GM13977 (cell line): Measurements from ENCODE around the gene SOX15.
A peak's percentile ranks its signal among the peaks of the same experiment; 100 is the strongest.
"Not testable (repeated sequence)": the region's sequence is repeated elsewhere in the genome, so short reads cannot be mapped to it uniquely, and the experiment has no call there.

Experiments used
- DNase-seq: peaks from one replicate; pipeline ENCODE4 v3.0.0; 2012; ENCODE audit warnings: low spot score
- in situ Hi-C: fragments of 300-500 bp; cut with MboI; formaldehyde crosslinking; loops from one replicate; pipeline ENCODE4 v1.12.0; 2022; ENCODE audit warnings: low sequenced_read_pairs, low pct_unique_long_range_greater_than_20kb, mixed read lengths, inconsistent platforms; ENCODE audit not compliant: unreplicated experiment
- TF ChIP-seq, protein P1 (sequence below): IDR thresholded peaks from 2 replicates; pipeline ENCODE4 v1.5.1; 2012; ENCODE audit warnings: mild to moderate bottlenecking, control low read depth; ENCODE audit not compliant: insufficient read depth; ENCODE audit errors: extremely low read depth, missing control alignments

Gene SOX15

GRCh38 chr17:7629939-7630571, 40.2 kb upstream of the SOX15 start, which contains the start of gene SHBG:
TSS of gene SHBG (plus strand) at chr17:7630135. CDS start at chr17:7630173, 38 bp downstream.
- in situ Hi-C loops: no loop called here
- no peak for DNase-seq
- TF ChIP-seq, protein P1, sequence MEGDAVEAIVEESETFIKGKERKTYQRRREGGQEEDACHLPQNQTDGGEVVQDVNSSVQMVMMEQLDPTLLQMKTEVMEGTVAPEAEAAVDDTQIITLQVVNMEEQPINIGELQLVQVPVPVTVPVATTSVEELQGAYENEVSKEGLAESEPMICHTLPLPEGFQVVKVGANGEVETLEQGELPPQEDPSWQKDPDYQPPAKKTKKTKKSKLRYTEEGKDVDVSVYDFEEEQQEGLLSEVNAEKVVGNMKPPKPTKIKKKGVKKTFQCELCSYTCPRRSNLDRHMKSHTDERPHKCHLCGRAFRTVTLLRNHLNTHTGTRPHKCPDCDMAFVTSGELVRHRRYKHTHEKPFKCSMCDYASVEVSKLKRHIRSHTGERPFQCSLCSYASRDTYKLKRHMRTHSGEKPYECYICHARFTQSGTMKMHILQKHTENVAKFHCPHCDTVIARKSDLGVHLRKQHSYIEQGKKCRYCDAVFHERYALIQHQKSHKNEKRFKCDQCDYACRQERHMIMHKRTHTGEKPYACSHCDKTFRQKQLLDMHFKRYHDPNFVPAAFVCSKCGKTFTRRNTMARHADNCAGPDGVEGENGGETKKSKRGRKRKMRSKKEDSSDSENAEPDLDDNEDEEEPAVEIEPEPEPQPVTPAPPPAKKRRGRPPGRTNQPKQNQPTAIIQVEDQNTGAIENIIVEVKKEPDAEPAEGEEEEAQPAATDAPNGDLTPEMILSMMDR: no peak

- TF ChIP-seq, protein P1: no peak
- in situ Hi-C loops: no loop called here
- DNase-seq: peak; percentile 96
These were observed 37.6 kb upstream of the SOX15 start, which contains the start of gene SAT2 for GRCh38 chr17:7627250-7628121. TSS of gene SAT2 (minus strand) at chr17:7627821. CDS start at chr17:7627635, 186 bp downstream.

GRCh38 chr17:7626956-7627249, 37.0 kb upstream of the SOX15 start:
- in situ Hi-C loops: no loop called here
- TF ChIP-seq, protein P1: no peak
- no peak for DNase-seq

GRCh38 chr17:7626307-7626706, 36.4 kb upstream of the SOX15 start:
- TF ChIP-seq, protein P1: no peak
- no peak for DNase-seq
- in situ Hi-C loops: no loop called here

DNA sequence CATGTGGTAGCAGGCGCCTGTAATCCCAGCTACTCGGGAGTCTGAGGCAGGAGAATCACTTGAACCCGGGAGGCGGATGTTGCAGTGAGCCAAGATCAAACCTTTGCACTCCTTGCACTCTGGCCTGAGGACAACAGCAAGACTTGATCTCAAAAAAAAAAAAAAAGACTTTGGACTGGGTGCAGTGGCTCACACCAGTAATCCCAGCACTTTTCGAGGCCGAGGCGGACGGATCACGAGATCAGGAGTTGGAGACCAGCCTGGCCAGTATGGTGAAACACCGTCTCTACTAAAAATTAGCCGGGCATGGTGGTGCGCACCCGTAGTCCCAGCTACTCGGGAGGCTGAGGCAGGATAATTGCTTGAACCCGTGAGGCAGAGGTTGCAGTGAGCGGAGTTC, 35.9 kb upstream of the SOX15 start:
- in situ Hi-C loops, DNase-seq: not testable (repeated sequence)

DNA sequence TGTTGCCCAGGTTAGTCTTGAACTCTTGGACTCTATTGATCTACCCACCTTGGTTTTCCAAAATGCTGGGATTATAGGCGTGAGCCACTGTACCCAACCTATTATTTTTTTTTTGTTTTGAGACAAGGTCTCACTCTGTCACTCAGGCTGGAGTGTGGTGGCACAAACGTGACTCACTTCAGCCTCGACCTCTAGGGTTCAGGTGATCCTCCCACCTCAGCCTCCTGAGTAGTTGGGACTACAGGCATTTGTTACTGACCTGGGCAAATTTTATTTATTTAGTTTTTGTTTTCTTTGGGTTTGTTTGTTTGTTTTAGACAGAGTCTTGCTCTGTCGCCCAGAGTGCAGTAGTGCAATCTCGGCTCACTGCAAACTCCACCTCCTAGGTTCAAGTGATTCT, 33.8 kb upstream of the SOX15 start:
- TF ChIP-seq, protein P1: no peak
- DNase-seq: no peak

DNA sequence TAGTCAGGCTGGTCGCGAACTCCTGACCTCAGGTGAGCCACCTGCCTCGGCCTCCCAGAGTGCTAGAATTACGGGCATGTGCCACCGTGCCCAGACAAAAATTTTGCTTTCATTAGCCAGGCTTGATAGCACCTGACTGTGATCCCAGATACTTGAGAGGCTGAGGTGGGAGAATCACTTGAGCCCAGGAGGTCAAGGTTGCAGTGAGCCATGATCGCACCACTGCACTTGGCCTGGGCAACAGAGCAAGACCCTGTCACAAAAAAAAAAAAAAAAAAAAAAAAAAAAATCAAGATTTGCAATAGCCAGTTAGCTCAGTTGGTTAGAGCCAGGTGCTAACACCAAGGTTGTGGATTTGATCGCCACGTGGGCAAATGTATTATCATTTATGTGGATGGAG, 30.9 kb upstream of the SOX15 start:
- DNase-seq: no peak
- in situ Hi-C loops: no loop called here
- TF ChIP-seq, protein P1: no peak

More for the DNA sequence above, 33.8 kb upstream of the SOX15 start:
- in situ Hi-C loops: no loop called here
